ENCODE results near the gene FHOD3.

FHOD3 gene

GRCh38 chr18:36633961-36634412 lies 336.5 kb downstream of the FHOD3 start:
- Histone ChIP-seq H3K9me3 (ENCODE audit: control insufficient read depth, low read length) (no peaks in the 10 kb centered on the region), H3K27ac (ENCODE audit: insufficient read depth, low read length, poor library complexity, severe bottlenecking) (no peak overlapping the region)
- no peak for DNase-seq

GRCh38 chr18:36634573-36635216 lies 337.2 kb downstream of the FHOD3 start:
- Histone ChIP-seq H3K4me1 (ENCODE audit: control insufficient read depth, insufficient read depth, low read length, poor library complexity, severe bottlenecking) (no peaks in the 10 kb centered on the region), H3K4me3 (ENCODE audit: insufficient read depth, low read depth, low read length, poor library complexity, severe bottlenecking) (no peak overlapping the region), H3K36me3 (ENCODE audit: control insufficient read depth, insufficient read depth, low read length) (no peaks in the 10 kb centered on the region), H3K9me3 (ENCODE audit: control insufficient read depth, low read length) (no peaks in the 10 kb centered on the region), H3K27ac (ENCODE audit: insufficient read depth, low read length, poor library complexity, severe bottlenecking) (no peak overlapping the region), H3K27me3 (replicated peaks; ENCODE audit: control insufficient read depth, insufficient read depth, low read length, poor library complexity, severe bottlenecking) (no peaks in the 10 kb centered on the region)
- no peak for DNase-seq

More at GRCh38 chr18:36633961-36634412, 336.5 kb downstream of the FHOD3 start:
- H3K36me3 ChIP-seq (ENCODE audit: control insufficient read depth, insufficient read depth, low read length) = no peaks in the 10 kb centered on the region
- H3K4me1 ChIP-seq (ENCODE audit: control insufficient read depth, insufficient read depth, low read length, poor library complexity, severe bottlenecking) = no peaks in the 10 kb centered on the region
- H3K4me3 ChIP-seq (ENCODE audit: insufficient read depth, low read depth, low read length, poor library complexity, severe bottlenecking) = no peak overlapping the region
- no peaks in the 10 kb centered on the region for H3K27me3 ChIP-seq (replicated peaks; ENCODE audit: control insufficient read depth, insufficient read depth, low read length, poor library complexity, severe bottlenecking)

GRCh38 chr18:36635414-36636096 lies 338.0 kb downstream of the FHOD3 start:
- no peaks in the 10 kb centered on the region for H3K9me3 ChIP-seq (ENCODE audit: control insufficient read depth, low read length)
- H3K27ac ChIP-seq (ENCODE audit: insufficient read depth, low read length, poor library complexity, severe bottlenecking) = no peak overlapping the region
- H3K4me1 ChIP-seq (ENCODE audit: control insufficient read depth, insufficient read depth, low read length, poor library complexity, severe bottlenecking) = no peaks in the 10 kb centered on the region
- H3K27me3 ChIP-seq (replicated peaks; ENCODE audit: control insufficient read depth, insufficient read depth, low read length, poor library complexity, severe bottlenecking) = no peaks in the 10 kb centered on the region
- no peak overlapping the region for H3K4me3 ChIP-seq (ENCODE audit: insufficient read depth, low read depth, low read length, poor library complexity, severe bottlenecking)
- no peak for DNase-seq
- no peaks in the 10 kb centered on the region for H3K36me3 ChIP-seq (ENCODE audit: control insufficient read depth, insufficient read depth, low read length)

GRCh38 chr18:36636237-36636817 lies 338.8 kb downstream of the FHOD3 start:
- H3K27me3 ChIP-seq (replicated peaks; ENCODE audit: control insufficient read depth, insufficient read depth, low read length, poor library complexity, severe bottlenecking) = no peaks in the 10 kb centered on the region
- no peak for DNase-seq

GRCh38 chr18:36638224-36638623 lies 340.7 kb downstream of the FHOD3 start:
- Histone ChIP-seq H3K9me3 (ENCODE audit: control insufficient read depth, low read length) (no peaks in the 10 kb centered on the region), H3K27me3 (replicated peaks; ENCODE audit: control insufficient read depth, insufficient read depth, low read length, poor library complexity, severe bottlenecking) (no peaks in the 10 kb centered on the region), H3K4me3 (ENCODE audit: insufficient read depth, low read depth, low read length, poor library complexity, severe bottlenecking) (no peak overlapping the region), H3K36me3 (ENCODE audit: control insufficient read depth, insufficient read depth, low read length) (no peaks in the 10 kb centered on the region), H3K27ac (ENCODE audit: insufficient read depth, low read length, poor library complexity, severe bottlenecking) (no peak overlapping the region), H3K4me1 (ENCODE audit: control insufficient read depth, insufficient read depth, low read length, poor library complexity, severe bottlenecking) (no peaks in the 10 kb centered on the region)
- no peak for DNase-seq

More at GRCh38 chr18:36636237-36636817, 338.8 kb downstream of the FHOD3 start:
- Histone ChIP-seq H3K36me3 (ENCODE audit: control insufficient read depth, insufficient read depth, low read length) (no peaks in the 10 kb centered on the region), H3K27ac (ENCODE audit: insufficient read depth, low read length, poor library complexity, severe bottlenecking) (no peak overlapping the region), H3K9me3 (ENCODE audit: control insufficient read depth, low read length) (no peaks in the 10 kb centered on the region), H3K4me3 (ENCODE audit: insufficient read depth, low read depth, low read length, poor library complexity, severe bottlenecking) (no peak overlapping the region), H3K4me1 (ENCODE audit: control insufficient read depth, insufficient read depth, low read length, poor library complexity, severe bottlenecking) (no peaks in the 10 kb centered on the region)

GRCh38 chr18:36640021-36640952 lies 342.8 kb downstream of the FHOD3 start:
- H3K27me3 ChIP-seq (replicated peaks; ENCODE audit: control insufficient read depth, insufficient read depth, low read length, poor library complexity, severe bottlenecking) = no peaks in the 10 kb centered on the region
- no peaks in the 10 kb centered on the region for H3K4me1 ChIP-seq (ENCODE audit: control insufficient read depth, insufficient read depth, low read length, poor library complexity, severe bottlenecking)
- no peaks in the 10 kb centered on the region for H3K36me3 ChIP-seq (ENCODE audit: control insufficient read depth, insufficient read depth, low read length)
- DNase-seq = no peak
- no peak overlapping the region for H3K4me3 ChIP-seq (ENCODE audit: insufficient read depth, low read depth, low read length, poor library complexity, severe bottlenecking)
- H3K27ac ChIP-seq (ENCODE audit: insufficient read depth, low read length, poor library complexity, severe bottlenecking) = no peak overlapping the region
- H3K9me3 ChIP-seq (ENCODE audit: control insufficient read depth, low read length) = no peaks in the 10 kb centered on the region

GRCh38 chr18:36643061-36643460 lies 345.5 kb downstream of the FHOD3 start:
- Histone ChIP-seq H3K4me1 (ENCODE audit: control insufficient read depth, insufficient read depth, low read length, poor library complexity, severe bottlenecking) (no peaks in the 10 kb centered on the region), H3K27me3 (replicated peaks; ENCODE audit: control insufficient read depth, insufficient read depth, low read length, poor library complexity, severe bottlenecking) (no peaks in the 10 kb centered on the region), H3K9me3 (ENCODE audit: control insufficient read depth, low read length) (no peaks in the 10 kb centered on the region), H3K4me3 (ENCODE audit: insufficient read depth, low read depth, low read length, poor library complexity, severe bottlenecking) (no peak overlapping the region), H3K27ac (ENCODE audit: insufficient read depth, low read length, poor library complexity, severe bottlenecking) (no peak overlapping the region), H3K36me3 (ENCODE audit: control insufficient read depth, insufficient read depth, low read length) (no peaks in the 10 kb centered on the region)
- DNase-seq = no peak

- no peak for DNase-seq
- H3K4me3 ChIP-seq (ENCODE audit: insufficient read depth, low read depth, low read length, poor library complexity, severe bottlenecking) = no peak overlapping the region
- H3K27ac ChIP-seq (ENCODE audit: insufficient read depth, low read length, poor library complexity, severe bottlenecking) = no peak overlapping the region
- no peaks in the 10 kb centered on the region for H3K27me3 ChIP-seq (replicated peaks; ENCODE audit: control insufficient read depth, insufficient read depth, low read length, poor library complexity, severe bottlenecking)
- no peaks in the 10 kb centered on the region for H3K36me3 ChIP-seq (ENCODE audit: control insufficient read depth, insufficient read depth, low read length)
- no peaks in the 10 kb centered on the region for H3K9me3 ChIP-seq (ENCODE audit: control insufficient read depth, low read length)
- H3K4me1 ChIP-seq (ENCODE audit: control insufficient read depth, insufficient read depth, low read length, poor library complexity, severe bottlenecking) = no peaks in the 10 kb centered on the region
These were observed 351.3 kb downstream of the FHOD3 start for GRCh38 chr18:36648803-36649202.

GRCh38 chr18:36649205-36649604 lies 351.7 kb downstream of the FHOD3 start:
- Histone ChIP-seq H3K9me3 (ENCODE audit: control insufficient read depth, low read length) (no peaks in the 10 kb centered on the region), H3K27me3 (replicated peaks; ENCODE audit: control insufficient read depth, insufficient read depth, low read length, poor library complexity, severe bottlenecking) (no peaks in the 10 kb centered on the region), H3K4me1 (ENCODE audit: control insufficient read depth, insufficient read depth, low read length, poor library complexity, severe bottlenecking) (no peaks in the 10 kb centered on the region), H3K4me3 (ENCODE audit: insufficient read depth, low read depth, low read length, poor library complexity, severe bottlenecking) (no peak overlapping the region), H3K36me3 (ENCODE audit: control insufficient read depth, insufficient read depth, low read length) (no peaks in the 10 kb centered on the region), H3K27ac (ENCODE audit: insufficient read depth, low read length, poor library complexity, severe bottlenecking) (no peak overlapping the region)
- no peak for DNase-seq
